Measurements from ENCODE around the gene POLR3B. TPM values are rescaled to one million over a fixed set of nuclear protein-coding genes. Genes with fewer than 3 reads are reported as not detected.
"Not testable (repeated sequence)": the region's sequence is repeated elsewhere in the genome, so short reads cannot be mapped to it uniquely, and the experiment has no call there.

Gene POLR3B
- 3.0 TPM for total RNA-seq

DNA sequence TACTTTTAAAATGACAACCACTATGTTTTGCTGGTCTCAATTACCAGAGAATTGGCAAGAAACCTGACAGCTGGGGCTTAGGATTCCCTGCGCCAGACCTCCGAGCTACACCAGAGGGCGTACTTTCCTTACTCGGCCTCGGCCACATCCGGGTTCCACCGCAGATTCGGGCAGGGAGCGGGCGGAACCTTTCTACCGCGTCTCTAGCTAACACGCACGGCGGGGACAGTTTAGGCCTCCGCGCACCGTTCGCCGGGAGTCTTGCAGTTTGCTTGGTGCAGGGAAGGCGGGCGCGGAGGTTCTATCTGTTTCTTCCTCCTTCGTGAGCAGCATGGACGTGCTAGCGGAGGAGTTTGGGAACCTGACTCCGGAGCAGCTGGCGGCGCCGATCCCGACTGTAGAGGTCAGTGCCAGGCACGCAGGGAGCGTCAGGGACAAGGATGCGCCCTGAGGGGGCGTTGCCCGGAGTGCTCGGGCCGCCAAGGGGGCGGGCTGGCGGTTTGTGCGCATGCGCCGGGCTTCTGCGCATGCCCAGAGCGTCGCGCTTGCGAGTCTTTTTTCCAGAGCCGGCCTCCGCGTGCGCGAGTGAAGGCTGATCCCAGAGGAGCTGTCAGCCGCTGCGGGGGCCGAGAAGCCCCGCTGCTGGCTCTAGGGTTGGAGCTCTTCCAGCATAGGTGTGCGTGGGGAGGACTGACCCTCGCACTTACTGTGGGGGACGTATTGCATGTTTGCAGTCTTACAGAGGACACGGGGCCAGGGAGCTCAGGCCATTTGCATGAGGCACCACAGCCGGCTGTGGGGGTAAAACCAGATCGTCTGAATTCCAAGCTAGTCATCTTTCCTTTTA is at the start of gene POLR3B:
TSS of gene POLR3B (plus strand) at position 200 of the 847 bp plus-strand sequence. CDS start at position 332, 132 bp downstream.
- peak; percentile 96 to 98 (median 98) for DNase-seq (ENCODE audit: low read depth in 2 of 3, low spot score in 2 of 3)

DNA sequence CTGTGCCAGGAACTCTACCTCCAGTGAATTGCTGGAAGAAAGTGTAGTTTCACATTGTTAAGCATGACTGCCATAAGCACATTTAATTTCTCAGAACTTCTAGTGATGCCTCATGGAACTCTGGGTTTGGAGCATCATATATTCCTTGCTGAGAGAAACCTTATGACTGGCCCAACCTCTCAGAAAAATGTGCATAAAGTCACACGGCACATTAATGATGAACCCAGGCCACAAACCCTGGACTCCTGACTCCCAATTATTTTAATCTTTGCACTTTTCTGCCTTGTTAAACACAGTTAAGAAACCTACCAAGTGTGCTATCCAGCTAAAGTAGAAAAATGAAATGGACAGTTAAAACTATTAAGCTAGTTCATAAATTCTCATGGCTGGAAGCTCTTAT is 49.4 kb upstream of the POLR3B start:
- no peak for DNase-seq (ENCODE audit: low read depth in 2 of 3, low spot score in 2 of 3)

DNA sequence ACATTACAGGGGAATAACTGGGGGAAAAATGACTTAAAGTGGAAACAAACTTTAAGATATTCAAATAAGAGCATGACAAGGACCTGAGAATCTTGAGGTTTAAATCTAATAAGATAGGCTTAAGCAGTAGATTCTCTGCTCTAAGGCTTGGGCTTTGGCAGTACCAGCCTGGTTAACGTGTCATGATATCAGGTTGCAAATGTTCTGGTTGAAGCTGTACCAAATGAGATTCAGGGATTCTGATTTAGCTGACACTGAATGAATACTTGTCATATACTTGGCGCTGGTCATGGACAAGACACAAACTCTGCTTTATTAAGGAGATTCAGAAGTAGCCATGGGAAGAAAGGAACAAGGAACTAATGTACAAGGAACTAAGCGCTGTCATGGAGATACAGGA is 48.9 kb upstream of the POLR3B start:
- DNase-seq (ENCODE audit: low read depth in 2 of 3, low spot score in 2 of 3) = no peak

- DNase-seq (ENCODE audit: low read depth in 2 of 3, low spot score in 2 of 3) = peak in 1 of 3 donors; percentile 42
These were observed 47.7 kb upstream of the POLR3B start for GRCh38 chr12:106309671-106310505.

- DNase-seq (ENCODE audit: low read depth in 2 of 3, low spot score in 2 of 3) = no peak
These were observed 46.9 kb upstream of the POLR3B start for GRCh38 chr12:106310687-106311086.

DNA sequence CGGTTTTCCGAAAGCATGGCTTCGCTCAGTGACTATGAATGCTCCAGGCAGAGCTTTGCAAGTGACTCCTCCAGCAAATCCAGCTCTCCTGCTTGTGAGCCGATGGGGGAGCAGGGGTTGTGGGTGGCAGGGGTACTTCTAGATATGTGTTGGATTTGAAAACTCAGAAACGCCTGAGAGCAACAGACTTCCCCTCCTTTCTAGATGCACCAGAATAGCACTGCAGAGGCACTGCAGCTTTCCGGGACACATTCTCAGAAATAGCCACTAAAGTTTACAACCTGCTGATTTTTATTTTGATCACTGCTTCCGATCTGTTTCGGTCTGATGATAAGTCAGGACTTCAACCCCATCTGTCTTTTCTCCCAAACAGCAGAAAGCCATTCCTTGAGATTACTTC is 46.4 kb upstream of the POLR3B start:
- no peak for DNase-seq (ENCODE audit: low read depth in 2 of 3, low spot score in 2 of 3)

DNA sequence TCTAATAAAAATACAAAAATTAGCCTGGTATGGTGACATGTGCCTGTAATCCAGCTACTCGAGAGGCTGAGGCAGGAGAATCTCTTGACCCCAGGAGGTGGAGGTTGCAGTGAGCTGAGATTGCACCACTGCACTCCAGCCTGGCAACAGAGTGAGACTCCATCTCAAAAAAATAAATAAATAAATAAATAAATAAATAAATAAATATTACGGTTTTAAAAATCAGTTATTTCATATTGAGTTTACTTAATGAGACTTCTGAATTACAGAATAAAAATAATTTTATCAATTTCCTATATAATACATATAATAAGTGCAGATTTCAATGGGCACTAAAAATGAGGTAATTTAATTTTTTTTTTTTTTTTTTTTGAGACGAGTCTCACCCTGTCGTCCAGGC is 44.1 kb upstream of the POLR3B start:
- DNase-seq (ENCODE audit: low read depth in 2 of 3, low spot score in 2 of 3) = not testable (repeated sequence)

GRCh38 chr12:106315523-106315922 is 42.0 kb upstream of the POLR3B start:
- DNase-seq (ENCODE audit: low read depth in 2 of 3, low spot score in 2 of 3) = no peak

GRCh38 chr12:106317406-106318082 is 40.0 kb upstream of the POLR3B start:
- no peak for DNase-seq (ENCODE audit: low read depth in 2 of 3, low spot score in 2 of 3)

- DNase-seq (ENCODE audit: low read depth in 2 of 3, low spot score in 2 of 3) = no peak
These were observed 36.3 kb upstream of the POLR3B start for GRCh38 chr12:106321139-106321850.

- no peak for DNase-seq (ENCODE audit: low read depth in 2 of 3, low spot score in 2 of 3)
These were observed 34.0 kb upstream of the POLR3B start for GRCh38 chr12:106323537-106323936.

- DNase-seq (ENCODE audit: low read depth in 2 of 3, low spot score in 2 of 3) = no peak
These were observed 30.2 kb upstream of the POLR3B start for GRCh38 chr12:106327309-106327869.

- DNase-seq (ENCODE audit: low read depth in 2 of 3, low spot score in 2 of 3) = no peak
These were observed 28.8 kb upstream of the POLR3B start for GRCh38 chr12:106328735-106329134.

- no peak for DNase-seq (ENCODE audit: low read depth in 2 of 3, low spot score in 2 of 3)
These were observed 28.1 kb upstream of the POLR3B start for GRCh38 chr12:106329231-106329982.

- DNase-seq (ENCODE audit: low read depth in 2 of 3, low spot score in 2 of 3) = no peak
These were observed 25.9 kb upstream of the POLR3B start for GRCh38 chr12:106331599-106331998.

DNA sequence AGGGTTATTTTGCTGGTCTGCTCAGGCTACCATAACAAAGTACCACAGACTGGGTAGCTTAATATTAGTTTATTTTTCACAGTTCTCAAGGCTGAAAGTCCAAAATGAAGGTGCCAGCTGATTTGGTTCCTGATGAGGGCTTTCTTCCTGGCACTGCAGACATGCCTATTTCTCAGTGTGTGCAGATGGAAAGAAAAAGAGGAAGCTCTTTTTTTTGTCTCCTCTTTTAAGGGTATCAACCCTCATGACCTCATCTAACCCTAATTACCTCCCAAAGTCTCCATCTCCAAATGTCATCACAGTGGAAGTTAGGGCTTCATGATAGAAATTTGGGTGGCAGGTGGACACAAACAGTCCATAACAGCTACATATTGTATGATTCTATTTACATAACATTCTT is 25.0 kb upstream of the POLR3B start:
- no peak for DNase-seq (ENCODE audit: low read depth in 2 of 3, low spot score in 2 of 3)

GRCh38 chr12:106333010-106333409 is 24.5 kb upstream of the POLR3B start:
- DNase-seq (ENCODE audit: low read depth in 2 of 3, low spot score in 2 of 3) = no peak

GRCh38 chr12:106333756-106334155 is 23.8 kb upstream of the POLR3B start:
- DNase-seq (ENCODE audit: low read depth in 2 of 3, low spot score in 2 of 3) = no peak

- DNase-seq (ENCODE audit: low read depth in 2 of 3, low spot score in 2 of 3) = no peak
These were observed 16.3 kb upstream of the POLR3B start for GRCh38 chr12:106341086-106341877.

All from hematopoietic multipotent progenitor cell (in vitro differentiated cells).